Stimulated activated CD4-positive, alpha-beta T cell treated with anti-CD3 and anti-CD28 coated beads, TNF-alpha, amount 100 ng/mL, for 1 hour (primary cell): ENCODE data around the gene GLP2R.

Source experiments
- DNase-seq, 3 donors: peaks; one replicate each; pipeline ENCODE4 v3.0.0-alpha.2; 2020; ENCODE audit warnings: low read depth in 3 of 3, low spot score in 1 of 3

The GLP2R gene

DNA sequence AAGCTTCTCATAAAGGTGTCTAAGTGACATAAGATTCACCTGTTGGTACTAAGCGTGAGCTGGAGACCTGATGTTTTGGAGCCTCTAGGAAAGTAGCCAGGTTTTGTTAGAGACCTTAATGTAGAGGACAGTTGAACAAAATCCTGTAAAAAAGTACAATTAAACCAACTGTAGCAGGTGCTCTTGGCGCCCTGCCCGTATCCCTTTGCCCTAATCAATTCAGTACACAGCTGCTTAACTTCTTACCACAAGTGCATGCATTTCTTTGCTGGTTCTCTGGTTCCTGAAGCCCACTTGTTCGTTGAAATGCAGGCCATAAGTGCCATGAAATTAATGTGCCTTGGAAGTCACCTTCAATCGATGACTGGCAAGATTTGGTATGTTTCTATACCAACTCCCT lies 24.4 kb downstream of the GLP2R start:
- DNase-seq, result no peak

DNA sequence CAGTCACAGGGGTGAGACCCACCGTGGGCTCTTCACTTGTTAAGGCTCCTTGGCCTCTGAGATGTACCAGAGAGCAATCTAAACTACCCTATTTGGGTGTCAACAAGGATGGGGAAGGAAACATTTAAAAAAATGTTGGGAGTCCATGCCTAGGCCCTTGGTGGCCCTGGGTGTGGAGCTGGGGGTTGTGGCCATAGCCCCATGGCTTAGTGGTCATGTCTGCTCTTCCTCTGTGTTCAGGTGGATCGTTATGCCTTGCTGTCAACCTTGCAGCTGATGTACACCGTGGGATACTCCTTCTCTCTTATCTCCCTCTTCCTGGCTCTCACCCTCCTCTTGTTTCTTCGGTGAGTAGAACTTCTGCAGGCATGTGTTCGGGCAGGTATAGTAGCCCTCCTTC lies 28.5 kb downstream of the GLP2R start:
- DNase-seq, result no peak

DNA sequence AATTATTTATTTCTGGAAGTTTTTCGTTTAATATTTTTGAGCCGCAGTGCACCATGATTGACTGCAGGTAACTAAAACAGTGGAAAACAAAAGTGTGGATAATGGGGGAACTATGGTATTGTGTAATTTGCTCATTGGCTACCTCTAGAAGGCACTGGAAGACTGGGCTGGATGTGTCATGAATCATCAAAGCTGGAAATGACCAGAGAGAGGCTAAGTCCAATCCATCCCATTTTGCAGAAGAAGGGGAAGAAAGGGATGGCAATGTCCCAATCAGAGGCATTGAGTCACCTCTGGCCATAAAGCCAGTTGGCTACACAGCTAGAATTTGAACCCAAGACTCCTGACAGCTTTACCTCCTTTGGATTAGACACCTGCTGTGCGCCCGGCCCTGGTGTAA lies 29.3 kb downstream of the GLP2R start:
- no peak for DNase-seq

DNA sequence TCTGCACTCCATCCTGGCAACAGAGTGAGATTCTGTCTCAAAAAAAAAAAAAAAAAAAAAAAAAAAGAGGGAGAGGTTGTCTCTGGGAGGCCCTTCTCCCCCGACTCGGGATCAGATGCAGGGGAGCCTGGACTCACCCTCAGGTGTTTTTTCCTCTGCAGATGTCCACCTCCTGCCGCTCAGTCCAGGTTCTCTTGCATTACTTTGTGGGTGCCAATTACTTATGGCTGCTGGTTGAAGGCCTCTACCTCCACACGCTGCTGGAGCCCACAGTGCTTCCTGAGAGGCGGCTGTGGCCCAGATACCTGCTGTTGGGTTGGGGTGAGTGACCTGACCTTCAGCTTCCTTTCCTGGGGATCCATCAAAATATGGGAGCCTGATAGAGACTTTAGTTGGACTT lies 34.1 kb downstream of the GLP2R start:
- no peak for DNase-seq

DNA sequence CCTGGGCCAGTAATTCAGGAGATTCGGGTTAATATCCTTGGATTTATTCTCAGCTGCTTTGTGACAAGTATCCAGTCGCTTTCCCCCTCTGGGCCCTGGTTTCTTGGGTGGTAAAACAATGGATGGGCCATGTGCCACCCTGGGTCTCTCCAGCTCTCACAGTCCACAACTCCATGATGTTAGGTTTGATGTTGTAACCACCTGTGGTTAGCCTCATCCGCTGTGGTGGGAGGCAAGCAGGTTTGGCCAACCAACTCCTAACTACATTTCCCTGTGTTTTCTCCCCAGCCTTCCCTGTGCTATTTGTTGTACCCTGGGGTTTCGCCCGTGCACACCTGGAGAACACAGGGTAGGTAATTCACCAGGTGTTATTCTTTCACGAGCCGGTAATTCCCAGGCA lies 35.1 kb downstream of the GLP2R start:
- DNase-seq, result no peak

DNA sequence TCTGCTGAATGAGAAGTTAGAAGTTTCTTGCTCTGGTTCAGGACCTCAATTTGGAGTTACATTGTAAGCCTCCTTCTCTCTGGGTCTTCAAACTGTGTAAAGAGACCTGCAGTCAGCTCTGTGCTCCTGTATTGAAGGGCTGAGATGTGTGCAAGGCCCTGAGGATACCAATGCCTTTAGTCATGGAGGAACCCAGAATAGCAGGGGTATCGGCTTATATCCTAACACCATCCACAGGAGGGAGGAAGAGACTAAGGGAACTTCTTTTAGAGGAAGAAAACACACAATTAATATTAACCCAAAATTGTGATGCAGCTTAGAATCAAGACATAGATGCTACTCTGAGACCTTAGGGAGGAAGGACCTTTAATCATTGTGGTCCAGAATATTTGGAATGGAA lies 36.5 kb downstream of the GLP2R start:
- no peak for DNase-seq

DNA sequence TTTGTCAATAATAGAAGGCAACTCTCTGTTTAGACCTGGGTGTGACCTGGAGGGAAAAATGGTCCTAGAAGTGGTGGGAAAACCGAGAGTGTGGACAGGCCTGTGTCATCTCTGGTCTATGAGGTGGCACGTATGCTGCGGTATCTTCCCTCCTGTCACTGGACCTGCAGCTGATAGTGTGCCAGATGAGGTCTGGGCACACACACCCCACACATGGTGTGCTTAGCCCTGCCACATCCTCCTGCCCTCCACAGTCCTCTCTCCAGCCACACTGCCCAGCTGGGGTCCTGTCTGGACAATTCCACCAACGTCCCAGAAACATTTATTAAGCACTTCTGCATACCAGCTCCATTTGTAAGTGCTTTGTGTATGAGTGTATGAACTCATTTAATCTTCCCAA lies 37.2 kb downstream of the GLP2R start:
- DNase-seq, result no peak

DNA sequence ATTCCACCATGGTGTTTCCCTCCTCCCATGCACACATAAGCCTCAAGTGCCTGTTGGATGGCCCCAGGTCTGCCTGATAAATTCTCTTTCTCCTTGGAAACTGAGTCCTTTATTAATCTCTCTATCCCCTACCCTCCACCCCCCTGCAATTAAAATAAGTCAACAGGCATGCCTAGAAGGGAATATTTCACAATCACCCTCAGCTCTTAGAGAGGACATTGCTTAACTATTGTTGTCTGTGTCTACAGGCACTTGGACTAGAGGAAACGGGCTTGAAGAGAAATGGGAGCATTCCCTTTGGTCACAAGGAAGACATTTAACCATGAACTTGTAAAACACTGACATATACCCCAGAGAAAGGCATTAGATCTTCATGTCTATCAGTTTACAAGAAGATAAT lies 39.9 kb downstream of the GLP2R start:
- DNase-seq, result no peak

DNA sequence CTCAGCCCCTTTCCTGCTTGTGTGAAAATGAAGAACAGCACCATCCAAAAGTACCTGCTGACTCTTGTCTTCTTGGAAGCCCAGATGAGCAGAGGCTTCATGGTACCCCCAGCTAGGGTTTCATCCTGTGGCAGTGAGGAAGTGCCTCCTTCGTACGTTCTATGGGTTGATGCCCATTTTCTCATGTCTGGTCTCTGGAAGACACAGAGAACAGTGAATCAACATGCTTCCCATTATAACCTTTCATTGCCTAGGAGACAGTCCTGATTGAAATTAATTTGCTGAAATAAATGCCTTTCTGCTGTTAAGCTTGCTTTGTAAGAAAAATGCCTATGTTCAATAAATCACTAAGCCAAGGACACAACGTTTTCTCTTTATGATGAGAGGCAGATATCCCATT lies 42.8 kb downstream of the GLP2R start:
- no peak for DNase-seq

DNA sequence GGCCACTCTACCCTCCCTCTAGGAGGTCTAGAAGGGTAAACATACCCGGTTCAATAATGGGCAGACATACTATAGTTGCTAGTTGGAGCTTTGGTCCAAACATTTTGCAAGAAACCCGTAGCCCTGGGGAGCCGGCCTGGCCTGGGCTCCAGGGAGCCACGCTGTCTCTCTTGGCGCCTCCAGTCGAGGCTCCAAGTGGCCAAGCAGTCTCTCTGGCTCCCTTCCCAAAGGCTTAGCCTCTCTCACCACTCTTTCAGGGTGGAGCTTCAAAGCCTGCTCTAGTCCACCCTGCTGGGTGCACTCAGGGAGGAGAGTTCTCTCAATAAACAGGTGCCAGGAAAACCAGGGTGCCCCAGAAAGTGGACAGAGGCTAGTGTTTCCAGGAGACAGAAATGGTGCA lies 47.1 kb downstream of the GLP2R start:
- no peak for DNase-seq

DNA sequence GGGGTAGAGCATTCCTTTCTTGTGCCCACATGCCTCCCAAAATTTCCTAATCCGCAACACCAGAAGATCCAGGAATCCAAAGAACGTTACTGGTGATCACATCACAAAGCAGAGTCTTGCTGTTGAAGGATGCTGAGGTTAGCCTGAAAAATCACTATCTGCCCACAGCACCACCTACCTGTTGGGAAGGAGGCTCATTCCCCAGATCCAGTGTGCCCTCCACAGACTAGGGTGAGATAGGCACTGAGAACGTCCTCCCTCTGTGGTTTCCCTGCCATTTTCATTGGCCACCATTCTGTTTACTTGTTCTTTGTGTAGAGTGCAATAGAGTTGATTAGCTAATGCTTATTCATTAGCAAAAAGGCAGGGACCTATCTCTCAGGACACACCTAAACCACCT lies 49.0 kb downstream of the GLP2R start:
- DNase-seq, result no peak

DNA sequence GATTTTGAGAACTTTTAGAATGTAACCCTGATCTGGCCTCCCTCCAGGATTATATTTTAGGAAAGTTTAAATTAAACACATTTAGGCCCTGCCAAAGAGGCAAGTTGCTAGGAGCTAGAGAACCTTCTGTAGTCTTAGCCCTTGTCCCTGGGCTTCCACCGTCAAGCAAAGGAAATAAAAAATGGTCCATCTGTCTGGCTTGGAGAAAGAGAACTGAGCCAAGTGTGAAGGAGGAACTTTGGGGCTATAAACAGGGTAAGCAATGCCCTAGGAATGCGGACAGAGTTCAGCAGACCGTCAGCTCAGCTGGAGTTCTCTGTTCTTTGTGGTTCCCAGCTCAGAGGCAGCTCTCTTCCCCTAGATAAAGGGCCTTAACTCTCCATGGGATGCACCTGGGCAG lies 49.7 kb downstream of the GLP2R start:
- DNase-seq, result no peak

DNA sequence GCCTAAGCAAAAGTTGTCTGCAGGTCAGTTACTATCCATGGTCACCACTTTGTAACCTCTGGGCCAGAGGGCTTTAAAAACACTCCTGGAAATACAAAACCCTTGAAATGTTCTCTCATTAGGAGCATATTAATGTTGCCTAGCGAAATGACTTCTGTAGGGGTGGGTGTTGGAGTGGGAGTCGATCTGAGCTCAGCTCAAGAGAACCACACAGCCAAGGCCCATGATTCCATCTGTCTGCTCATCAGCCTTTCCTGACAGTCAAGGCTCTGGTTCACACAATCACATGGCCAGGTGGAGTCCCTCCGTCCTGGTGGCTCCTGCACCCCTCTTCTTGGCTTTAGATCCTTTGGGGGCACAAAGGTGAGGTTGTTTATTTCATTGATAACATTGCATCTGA lies 52.6 kb downstream of the GLP2R start:
- no peak for DNase-seq

DNA sequence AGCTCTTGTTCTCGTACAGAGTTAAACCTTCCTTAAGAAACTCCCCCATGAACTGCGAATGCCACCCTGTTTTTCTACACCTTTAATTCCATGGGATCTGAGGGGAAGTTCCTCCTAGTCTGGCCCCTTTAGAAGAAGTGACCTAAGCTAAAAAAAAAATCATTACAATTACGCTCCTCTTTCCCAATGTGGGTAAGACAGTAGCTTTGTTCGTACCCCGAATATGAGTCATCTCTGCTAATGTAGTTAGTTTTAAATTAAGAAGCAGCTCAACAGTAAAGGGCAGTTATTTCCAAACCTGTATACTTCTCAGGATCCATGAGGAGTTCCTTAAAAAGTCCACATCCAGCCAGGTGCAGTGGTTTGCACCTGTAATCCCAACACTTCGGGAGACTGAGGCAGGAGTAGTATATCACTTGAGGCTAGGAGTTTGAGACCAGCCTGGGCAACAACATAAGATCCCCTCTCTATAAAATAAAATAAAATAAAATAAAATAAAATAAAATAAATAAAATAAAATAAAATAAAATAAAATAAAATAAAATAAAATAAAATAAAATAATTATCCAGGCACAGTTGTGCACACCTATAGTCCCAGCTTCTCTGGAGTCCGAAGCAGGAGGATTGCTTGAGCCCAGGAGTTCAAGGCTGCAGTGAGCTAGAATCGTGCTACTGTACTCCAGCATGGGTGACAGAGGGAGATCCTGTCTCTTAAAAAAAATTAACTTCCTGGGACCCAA lies 53.2 kb downstream of the GLP2R start:
- no peak for DNase-seq

DNA sequence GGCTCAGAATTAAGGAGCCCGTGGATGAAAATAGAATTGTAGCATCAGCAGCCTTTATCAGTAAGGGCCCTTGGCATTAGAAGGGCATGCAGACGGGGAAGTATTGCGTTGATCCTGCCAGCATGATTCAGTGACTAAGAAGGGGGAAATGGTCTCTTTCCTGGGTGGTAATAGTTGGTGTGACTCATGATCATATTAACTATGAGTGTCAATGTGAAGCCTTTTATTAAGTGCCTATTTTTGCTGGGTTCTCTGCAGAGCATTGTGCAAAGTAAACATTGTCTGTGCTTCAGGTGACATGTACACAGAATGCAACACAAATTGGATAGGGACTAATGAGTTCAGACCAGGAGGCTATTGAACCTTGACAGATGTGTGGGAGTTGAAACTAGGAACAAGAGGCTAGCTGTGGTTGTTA lies 54.9 kb downstream of the GLP2R start:
- DNase-seq, result no peak

DNA sequence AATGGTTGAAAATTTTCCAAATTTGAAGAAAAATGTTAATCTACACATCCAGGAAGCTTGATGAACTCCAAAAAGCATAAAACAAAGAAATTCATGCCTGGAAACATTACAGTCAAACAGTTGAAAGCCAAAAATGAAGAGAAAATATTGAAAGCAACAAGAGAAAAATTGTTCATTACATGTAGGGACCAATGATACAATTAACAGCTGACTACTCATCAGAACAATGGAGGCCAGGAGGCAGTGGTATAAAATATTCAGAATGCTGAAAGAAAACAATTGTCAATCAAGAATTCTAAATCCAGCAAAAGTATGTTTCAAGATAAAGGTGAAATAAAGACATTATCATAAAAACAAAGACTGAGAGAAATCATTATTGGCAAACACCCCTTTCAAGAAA lies 57.7 kb downstream of the GLP2R start:
- DNase-seq, result no peak

DNA sequence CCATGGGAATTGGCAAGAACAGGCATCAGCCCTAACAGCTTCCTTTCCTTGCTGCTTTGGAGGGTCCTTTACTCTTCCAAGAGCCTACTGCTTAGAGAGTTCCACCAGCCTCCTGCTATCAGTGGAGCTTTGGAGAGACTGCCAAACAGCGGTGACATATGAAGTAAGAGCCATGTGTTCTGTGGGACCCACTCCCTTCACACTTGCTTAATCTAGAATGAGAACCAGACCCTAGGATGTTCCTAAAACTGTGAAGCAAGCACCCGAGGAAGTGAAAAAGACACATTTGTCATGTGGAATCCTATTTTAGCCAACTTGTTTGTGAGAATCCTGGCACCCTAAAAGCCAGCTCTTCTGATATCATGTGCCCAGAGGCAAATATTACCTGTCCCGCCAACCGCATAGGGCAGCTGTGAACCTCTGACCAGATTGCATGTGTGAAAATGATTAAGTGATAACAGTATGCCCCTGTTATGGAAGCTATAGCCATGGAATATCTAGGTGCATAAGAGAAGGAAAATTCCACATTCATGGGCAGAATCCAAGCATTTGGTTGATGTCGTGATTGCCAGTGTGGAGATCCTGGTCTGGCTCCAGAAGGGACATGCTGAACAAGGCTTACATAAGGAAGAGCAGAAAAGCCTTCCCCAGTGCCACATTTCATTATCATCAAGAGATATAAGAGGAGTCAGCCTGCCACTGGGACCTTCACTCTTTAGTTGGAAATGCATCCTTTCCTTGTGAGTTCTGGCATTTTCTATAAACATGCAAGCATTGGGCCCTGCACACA lies 60.6 kb downstream of the GLP2R start:
- DNase-seq, result no peak

DNA sequence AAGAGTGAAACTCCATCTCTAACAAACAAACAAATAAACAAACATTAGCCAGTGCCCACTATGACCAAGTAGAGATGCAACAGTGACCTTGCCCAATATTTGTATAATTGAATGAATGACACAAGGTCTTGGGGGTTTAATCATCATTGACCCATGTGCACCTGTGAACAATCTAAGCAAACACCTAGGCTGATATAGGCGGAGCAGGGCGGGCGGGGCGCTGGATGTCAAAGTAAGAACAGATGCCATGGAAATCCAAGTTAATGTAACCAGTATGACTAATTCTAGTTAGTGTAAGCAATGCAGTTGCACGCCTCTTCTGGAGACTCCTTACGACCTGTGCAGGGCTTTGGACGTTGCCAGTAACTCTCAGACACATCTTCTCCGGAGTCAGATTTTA lies 61.8 kb downstream of the GLP2R start:
- no peak for DNase-seq

DNA sequence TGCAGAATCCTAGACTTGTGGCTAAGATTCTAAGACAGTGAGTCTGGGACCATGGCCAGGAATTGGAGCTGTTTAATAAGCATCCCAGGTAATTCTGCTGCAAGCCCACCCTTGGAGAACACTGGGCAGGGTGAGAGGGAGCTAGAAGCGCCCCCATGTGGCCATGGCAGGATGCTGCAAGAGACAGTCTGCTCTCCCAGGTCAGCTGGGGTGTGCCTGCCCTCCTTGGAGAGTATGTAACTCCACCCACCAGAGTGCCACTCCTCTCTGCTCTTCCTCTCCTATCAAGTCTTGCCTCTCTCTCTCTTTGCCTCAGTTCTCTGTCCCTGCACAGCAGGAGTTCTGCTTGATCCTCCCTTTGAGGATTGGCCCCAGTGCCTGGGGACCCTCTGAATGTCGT lies 64.4 kb downstream of the GLP2R start:
- no peak for DNase-seq

DNA sequence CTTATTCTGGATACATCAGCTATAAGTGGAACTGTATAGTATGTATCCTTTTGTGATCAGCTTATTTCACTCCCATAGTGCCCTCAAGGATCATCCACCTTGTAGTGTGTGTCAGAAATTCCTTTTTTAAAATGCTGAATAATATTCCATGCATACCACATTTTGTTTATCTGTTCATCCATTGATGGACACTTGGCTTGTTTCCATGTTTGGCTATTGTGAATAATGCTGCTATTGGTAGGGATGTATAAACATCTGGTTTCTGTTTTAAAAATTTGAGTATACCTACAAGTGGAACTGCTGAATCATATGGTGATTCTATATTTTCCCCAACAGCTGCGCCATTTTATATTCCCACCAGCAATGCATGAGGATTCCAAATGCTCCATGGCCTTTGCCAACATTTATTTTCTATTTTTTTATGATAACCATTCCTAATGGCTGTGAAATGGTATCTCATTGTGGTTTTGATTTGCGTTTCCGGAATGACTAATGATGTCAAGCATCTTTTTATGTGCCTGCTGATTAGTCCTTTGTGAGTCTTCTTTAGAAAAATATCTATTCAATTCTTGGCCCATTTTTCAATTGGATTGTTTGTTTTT lies 67.8 kb downstream of the GLP2R start:
- no peak for DNase-seq

DNA sequence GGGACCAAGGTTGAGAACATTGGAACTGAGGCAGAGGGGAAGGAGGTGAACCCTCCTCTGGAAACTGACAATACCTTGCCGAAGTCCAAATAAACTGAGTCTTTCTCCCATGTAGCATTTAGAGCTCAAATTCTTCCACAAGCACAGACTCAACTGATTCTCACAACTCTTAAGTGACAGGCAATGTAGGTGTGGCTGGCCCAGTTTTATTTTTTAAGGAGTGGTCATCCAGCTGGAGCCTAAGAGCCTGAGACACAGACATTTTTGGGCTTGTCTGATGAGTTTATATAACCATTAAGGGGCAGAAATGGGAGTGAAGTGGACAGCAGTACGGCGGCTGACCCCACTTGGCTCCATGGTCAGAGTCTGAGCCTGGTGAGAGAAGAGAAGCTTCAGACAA lies 68.5 kb downstream of the GLP2R start:
- no peak for DNase-seq

DNA sequence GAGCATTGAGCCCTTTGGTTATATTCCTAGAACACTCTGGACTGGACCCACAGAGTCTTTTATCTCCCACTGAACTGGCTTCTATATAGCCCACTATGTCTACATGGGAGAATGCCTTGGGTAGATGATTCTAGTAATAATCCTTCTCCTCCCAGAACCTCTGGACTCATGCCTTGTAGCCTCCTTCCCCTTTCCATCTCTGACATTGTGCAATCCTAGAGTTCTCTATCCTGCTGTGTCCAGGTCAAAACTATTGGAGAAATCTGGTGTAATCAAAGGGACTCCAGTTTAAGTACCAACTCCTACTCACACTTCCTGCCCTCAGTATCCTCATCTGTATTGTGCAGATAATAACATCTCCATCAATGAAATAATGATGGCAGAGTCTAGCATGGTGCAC lies 70.2 kb downstream of the GLP2R start:
- DNase-seq, result no peak
